HG03575 (cell line): ENCODE measurements around the gene TUBB6.

Source experiments
- ATAC-seq: cut with Tn5 transposase; IDR thresholded peaks from one replicate; pipeline ENCODE4 v1.9.1; 2021; ENCODE audit not compliant: unreplicated experiment, insufficient number of reproducible peaks, low FRiP score; ENCODE audit errors: extremely low read depth

TUBB6 gene

DNA sequence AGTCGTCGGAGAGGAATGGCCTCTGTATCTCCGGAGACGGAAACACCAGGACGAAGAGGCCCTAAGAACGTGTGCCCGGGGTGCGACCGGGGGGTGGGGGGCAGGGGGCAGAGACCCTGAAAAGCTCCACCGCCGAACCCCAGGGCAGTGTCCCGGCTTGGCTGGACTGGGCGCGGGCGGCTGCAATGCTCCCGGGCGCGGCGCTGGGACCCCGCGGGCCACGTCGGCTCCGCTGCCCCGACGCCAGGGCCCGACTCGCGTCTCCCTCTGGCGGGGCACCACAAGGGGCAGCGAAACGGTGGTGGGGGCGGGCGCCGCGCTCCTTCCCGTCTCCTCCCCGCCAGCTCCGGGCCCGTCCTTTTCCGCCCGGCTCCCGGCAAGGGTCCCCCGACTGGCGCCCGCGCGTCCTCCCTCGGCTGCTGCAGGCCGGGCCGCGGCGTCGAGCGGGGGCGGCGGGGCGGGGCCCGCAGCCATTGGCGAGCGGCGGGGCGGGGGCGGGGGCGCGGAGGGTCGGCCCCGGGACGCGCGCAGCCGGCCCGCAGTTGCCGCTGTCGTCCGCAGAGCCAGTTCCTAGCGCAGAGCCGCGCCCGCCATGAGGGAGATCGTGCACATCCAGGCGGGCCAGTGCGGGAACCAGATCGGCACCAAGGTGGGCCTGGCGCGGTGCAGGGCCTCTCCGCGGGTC is at the start of gene TUBB6:
Gene TUBB6 (plus strand): TSS at position 541 of the 685 bp plus-strand sequence. CDS start 52 bp downstream, at position 593.
- no peak for ATAC-seq

DNA sequence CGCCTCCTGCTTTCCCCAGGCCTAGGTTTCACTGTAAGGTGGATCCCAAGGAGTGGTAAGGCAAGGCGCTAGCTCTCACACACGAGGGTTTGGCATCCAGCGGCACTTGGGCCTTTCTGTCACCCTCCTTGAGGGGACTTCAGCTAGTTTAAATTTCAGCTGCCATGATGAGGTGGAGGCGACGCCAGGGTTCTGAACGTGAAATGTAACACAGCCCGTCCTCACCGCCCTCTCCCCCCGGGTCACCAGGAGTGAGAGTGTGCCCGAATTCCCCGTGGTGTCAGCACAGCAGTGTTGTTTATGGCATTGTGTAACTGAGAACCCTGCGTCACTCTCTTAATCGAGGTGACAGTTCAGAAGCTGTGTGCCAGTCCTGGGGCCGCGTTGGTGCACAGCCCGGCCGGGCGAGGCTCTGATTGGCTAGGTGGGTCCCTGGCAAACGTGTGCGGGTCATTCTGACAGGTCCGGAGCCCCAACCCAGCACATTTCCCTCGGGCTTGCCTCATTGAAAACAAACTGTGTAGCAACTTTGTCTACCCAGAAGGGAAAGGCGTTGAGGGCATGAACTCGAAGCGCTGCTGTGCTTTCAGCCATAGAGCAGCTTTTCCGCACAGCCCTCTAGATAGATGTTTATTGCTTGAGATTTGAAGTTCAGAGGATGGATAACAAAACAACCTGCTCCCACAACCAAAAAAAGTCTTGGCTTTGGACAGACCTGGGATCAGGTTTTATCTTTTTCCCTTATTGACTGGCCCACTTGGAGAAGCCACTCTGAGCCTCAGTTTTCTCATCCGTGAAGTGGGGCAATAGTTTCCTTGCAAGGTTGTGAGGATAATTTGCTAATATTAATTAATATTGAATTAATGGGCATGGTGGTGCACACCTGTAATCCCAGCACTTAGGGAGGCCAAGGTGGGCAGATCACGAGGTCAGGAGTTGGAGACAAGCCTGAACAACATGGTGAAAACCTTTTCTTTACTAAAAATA is 49.0 kb upstream of the TUBB6 start:
- no peak for ATAC-seq

DNA sequence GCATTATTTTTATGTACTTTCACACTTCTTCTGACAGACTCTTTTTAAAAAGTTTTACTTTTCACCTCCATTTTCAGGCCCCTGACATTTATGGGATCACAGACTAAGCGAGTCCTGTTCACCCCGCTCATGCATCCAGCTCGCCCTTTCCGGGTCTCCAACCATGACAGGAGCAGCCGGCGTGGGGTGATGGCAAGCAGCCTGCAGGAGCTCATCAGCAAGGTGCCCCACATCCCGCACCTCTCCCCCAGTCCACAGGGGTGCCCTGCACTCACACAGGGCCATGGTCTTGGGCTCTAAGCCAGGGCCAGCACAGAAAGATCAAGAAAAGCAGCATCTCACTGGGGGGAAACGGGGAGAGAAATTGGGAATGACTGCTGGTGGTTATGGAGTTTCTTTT is 45.3 kb upstream of the TUBB6 start:
- ATAC-seq, result no peak

DNA sequence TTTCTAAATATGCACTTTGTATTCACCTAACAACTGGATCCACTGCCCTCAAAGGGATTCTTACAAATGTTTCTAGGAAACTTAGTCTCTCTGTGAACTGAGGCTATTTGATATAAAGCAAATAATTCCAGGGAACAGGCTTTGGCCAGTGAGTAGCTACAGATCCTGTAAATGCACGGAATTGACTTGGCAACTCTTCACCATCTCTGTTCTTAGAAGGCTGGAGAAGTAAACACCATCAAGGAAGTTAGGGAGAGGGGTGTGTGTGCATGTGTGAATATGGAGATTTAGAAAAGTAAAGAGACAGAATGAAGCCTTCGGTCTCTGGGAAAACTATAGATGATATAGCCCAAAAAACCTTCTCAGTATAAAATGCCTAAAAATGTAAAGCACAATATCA is 43.2 kb upstream of the TUBB6 start:
- no peak for ATAC-seq

DNA sequence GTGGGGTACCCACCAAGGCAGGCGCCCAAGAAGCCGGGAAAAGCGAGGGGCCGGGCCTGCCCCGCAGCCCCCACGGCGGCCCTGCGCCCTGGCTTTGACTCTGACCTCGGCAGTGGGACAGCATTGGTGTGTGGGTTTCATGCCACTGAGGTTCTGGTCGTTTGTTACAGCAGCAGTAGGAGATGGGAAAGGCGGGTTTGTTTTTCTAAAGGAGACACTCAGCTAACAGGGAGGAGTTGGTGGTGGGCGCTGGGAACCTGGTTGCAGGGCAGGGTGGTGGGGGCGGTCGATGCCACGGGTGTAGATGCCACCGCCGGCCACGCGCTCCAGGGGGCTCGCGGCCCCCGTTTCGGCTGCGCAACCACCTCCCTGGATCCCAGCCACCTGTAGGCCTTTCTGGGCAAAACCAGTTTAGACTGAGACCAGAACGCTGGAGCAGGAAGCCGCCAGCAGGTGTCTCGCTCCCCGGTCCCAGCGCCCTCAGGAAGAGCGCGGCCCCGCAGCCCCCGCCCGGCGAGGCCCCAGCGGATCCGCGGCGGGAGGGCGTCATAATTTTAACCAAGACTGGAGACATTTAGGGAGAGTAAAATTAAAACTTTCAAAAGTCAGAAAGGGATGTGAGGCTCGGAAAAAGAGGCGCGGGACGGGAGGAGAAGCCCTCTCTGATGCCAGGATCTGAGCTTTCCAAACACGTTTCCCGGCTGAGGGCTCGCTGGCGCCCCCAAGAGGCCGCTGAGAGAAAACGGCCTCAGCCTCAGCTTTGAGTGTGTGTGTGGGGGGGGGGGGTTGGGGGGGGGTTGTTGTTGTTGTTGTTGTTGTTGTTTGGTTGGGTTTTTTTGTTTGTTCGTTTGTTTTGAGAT is 36.4 kb upstream of the TUBB6 start:
- no peak for ATAC-seq

DNA sequence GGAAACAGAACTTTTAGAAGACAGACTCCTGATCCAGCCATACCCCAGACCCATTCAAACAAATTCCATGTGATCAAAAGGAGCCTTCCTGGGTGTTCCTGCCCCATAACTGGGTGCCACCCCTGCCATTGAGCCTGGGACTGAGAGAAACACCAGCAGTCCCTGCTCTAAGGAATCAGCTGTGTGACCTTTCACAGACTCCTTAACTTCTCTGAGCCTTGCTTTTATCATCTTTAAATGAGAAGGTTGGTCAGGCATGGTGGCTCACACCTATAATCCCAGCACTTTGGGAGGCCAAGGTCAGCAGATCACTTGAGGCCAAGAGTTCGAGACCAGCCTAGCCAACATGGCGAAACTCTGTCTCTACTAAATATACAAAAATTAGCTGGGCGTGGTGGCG is 33.2 kb upstream of the TUBB6 start:
- ATAC-seq, result no peak

DNA sequence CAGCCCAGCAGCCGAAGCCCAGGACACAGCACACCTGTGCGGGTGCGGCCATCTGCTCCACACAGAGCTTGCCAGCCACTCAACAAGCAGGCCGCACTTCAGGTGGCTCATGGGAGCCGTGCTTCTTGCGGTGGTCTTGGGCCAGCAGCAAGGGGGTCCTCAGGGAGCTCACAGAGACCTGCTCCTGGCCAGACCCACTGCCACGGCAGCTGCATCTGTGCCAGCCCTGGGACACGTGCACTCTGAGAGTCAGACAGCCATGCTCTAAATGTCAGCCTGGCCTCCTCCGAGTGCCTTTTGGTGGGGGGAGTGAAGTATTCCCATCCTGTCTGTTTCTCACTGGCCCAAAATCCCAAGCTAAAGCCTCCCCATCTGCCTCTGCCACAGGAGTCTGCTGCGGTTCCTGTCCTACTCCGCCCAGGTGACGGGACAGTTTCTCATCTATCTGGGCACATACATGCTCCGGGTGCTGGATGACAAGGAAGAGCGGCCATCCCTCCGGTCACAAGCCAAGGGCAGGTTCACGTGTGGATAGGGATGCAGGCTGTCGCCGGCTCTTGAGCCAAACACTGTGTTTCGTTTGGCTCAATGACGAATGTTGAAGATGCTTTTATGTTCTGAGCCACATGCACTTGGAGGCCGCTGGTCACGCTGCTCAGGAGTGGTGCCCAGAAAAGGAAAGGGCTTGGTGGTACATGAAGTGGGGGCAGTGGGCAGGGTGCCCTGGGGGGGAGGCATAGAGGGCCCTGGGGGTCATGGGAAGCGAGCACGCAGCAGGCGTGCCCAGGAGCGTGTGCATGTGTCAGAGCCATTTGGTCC is 31.1 kb upstream of the TUBB6 start:
- no peak for ATAC-seq

DNA sequence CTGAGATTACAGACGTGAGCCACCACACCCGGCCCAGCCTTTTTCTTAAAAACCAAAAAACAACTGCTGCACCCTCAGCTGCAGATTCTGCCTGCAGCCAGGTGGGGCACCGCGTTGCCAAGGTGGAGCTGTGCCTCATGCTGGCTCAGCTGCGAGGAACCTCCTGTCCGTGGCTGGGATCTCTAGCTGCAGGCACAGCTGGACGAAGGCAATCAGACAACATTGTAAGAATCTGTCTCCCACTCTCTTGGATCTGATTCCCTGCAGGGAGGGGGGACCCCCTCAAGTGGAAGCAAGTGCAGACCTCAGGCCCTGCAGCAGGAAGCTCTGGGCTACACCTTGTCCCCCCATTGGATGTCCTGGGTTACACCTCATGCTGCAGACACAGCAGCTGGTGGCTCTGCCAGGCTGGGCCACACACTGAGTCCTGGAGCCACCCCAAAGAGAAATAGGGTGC is 29.8 kb upstream of the TUBB6 start:
- ATAC-seq, result no peak

DNA sequence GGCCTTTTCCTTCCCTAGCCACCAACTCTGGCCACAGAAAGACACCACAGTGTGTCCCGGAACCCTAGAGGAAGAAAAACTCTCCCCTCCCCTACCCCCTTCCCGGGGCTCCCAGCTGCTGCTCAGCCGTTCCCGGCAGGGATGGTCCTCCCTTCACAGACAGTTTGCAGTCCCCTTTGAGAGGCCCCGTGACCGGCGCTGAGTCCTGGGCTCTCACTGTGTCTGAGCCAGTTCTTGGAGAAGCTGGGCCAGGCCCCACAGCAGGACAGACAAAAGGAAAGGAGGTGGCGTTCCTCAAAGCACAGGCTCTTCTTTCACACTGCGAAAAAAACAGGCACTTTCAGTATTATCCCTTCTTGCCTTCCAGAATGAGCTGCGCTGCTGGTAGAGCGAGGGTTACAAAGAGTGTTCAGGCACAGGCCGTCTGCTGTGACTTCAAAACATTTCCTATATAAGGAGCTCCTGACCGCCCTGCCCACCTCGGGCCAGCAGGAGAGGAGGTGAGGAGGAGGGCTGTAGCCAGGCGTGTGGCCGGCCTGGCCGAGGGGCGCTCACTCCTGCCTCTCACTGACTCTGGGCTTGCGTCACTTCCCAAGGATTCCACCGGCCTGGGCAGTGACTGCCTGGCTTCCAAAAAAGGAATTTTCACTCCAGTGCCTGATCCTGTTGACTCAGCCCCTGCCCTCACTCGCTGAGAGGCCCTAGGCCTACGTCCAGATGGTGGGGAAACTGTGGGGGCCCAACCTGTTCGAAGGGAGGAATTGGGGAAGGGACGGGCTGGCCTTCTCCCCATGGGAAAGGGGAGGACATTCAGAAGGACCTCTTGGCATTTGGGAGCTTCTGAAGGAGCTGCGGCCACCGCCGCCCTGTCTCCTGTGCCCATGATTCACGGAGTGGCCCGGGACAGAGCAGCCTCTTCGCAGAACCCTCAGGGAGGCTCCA is 29.0 kb upstream of the TUBB6 start:
- ATAC-seq, result no peak

DNA sequence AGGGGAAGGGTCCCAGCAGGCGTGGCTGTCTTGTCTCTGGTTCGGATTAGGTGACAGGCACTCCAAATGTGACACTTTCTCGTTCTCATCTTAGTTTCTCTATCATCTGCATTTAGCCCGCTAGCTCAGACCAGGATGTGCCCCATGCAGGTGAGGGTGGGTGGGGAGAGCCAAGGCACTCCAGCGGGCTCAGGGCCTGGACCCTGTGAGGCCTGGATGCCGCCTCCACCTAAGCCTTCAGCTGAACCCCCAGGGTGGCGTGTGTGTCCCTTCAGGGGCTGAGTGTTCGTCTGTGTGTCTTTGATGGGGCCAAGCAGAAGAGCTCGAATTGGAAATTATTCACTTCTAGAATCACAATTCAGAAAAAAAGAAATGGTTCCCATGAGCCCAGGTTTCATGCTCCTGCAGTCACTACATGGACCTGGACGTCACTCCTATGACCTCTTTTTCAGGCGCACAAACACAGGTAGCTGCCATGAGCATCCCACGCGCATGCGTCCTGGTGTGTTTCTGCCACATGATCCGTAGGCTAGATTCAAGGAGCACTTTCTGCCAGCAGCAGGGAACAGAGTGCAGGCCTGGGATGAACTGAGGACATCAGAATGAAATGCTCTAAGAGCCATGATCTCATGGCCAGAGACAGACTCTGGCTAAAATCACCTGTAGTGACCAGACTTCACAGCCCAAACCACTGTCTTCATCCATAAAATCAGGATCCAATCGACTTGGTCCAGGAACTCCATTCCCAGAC is 28.1 kb upstream of the TUBB6 start:
- no peak for ATAC-seq

DNA sequence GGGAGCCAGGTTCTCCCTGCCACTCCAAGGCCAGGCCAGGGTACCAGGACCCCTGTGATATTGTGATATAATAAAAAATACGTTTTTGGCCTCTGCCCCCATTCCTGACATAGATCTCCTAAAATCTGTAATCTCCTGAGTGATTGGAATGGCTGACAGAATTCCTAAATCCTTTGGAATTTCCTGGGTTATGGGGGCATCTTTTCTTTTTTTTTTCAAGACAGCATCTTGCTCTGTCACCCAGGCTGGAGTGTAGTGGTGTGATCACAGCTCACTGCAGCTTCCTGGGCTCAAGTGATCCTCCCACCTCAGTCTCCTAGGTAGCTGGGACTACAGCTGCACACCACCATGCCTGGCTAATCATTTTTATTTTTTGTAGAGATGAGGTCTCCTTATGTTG is 26.2 kb upstream of the TUBB6 start:
- ATAC-seq, result no peak

DNA sequence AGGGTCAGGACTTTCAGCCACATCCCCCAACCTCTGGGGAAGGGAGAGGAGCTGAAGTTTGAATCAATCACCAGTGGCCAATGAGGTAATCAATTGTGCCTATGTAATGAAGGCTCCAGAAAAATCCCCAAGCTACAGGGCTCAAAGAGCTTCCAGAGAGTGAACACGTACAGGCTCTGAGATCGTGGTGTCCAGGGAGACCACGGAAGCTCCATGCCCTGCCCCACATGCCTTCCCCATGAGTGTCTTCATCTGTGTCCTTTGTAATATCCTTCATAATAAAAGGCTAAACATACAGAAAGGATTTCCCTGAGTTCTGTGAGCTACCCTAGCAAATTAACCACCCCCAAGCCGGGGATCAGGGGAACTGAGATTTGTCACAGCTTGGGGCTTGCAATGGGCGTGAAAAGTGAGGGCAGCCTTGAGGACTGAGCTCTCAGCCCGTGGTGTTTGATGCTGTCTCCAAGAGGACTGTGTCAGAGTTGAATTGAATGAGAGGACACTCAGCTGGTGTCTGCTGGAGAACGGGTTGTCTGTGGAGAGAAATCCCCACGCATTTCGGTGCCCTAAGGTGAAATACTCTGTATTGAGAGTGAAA is 25.5 kb upstream of the TUBB6 start:
- ATAC-seq, result no peak

DNA sequence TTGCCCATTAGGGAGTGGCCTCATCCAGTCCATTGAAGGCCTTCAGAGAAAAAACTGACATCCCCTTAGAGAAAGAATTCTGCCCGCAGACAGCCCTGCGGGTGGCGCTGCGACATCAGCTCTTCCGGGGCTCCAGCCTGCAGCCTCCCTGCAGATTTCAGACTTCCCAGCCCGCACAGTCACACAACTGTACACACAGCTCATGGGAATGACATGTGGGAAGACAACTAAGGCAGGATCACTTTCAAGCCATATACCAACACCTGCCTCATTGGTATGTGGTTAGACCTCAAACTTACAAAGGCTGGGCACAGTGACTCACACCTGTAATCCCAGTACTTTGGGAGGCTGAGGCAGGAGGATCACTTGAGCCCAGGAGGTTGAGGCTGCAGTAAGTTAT is 24.8 kb upstream of the TUBB6 start:
- ATAC-seq, result no peak

DNA sequence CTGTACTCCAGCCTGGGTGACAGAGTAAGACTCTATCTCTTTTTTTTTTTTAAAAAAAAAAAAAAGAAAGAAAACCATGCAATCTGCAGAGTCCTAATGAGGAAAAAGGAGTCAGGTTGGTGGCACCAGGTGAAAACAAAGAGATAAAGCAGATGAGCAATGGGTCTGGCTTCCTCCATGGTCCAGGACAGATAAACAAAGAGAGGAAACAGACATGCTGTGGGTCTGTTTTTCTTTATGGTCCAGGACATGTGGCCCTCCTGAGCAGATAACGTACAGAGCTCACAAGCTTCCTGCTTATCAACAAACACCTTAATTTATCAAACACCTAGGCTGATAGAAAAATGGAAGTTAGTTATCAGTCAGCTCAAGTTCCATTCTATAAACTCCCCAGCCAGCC is 24.4 kb upstream of the TUBB6 start:
- ATAC-seq, result no peak

DNA sequence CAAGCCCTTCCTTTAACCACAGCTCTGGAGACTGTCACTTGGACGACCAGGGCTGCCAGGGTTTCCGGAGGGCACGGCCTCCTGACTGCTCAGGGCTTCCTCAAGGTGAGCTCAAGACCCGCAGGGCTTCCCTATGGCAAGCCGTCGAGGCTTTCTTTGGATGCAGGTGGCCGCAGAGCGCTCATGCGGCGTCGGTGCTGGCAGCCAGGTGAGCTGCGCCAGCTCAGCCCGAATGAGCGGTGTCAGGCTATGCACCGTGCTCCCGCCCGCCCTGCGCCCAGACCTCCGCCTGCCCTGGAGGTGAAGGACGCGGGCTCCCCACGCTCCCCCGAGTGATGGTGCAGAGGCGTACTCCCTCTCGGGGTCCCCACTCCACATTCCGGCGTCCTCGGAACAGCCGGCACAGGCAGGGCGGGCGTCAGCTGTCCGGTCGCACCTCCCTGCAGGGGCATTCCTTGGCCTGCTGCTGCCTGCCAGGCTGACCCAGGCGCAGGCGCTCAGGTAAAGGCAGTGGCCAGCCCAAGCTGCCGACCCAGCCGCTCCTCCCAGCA is 20.8 kb upstream of the TUBB6 start:
- no peak for ATAC-seq

DNA sequence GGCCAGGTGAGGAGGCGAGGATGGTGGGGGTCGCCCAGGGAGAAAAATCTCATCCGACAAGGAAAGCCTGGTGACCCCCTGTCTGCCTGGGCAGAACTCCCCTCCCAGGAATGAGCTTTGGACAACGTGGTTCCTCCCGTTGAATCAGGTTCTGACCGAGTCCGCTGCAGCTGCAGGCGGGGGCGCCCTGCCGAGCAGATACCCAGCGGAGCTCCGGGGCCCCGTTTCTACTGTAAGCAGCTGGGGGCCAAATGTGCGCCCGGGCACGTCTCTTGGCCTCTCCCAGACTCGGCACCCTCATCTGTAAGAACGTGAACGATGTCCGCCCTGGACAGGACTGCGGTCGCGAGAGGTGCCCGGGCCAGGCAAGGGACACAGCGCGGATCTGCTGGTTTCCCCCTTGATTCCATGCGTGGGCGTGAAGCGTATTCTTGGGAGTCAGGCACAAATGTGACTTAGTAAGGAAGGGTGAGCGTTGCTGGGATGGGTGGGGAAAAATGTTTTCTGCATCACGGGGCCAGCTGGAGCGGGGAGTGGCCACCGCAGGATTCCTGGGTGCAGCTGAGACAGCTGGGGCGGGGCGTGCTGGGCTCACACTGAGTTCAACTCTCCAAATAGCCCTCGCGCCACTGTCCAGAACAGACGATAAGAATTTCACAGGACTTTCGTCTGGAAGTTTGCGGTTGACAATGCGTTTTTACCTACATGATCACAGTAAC is 20.2 kb upstream of the TUBB6 start:
- ATAC-seq, result no peak
